GM23338 (cell line): Measurements from ENCODE around the gene TNIP2. TPM values are rescaled to one million over a fixed set of nuclear protein-coding genes. Genes with fewer than 3 reads are reported as not detected.

ENCODE experiments used
- ATAC-seq: fragments of 200-7000 bp; cut with Tn5 transposase; 3 replicates; pipeline ENCODE4 v1.9.1; 2020
- DNase-seq: peaks from one replicate; pipeline ENCODE4 v3.0.0-alpha.2; 2015; ENCODE audit warnings: low spot score
- H2AFZ ChIP-seq: fragments of 200-600 bp; sonication (generic); 2 replicates; pipeline ENCODE4 v1.8.0; 2016; ENCODE audit warnings: antibody characterized with exemption, mild to moderate bottlenecking, moderate library complexity
- H3F3A ChIP-seq: fragments of 200-600 bp; sonication (generic); replicated peaks from 2 replicates; pipeline ENCODE4 v1.8.0; 2017; ENCODE audit warnings: antibody characterized with exemption, mixed run types, low read depth
- H3K27ac ChIP-seq: fragments of 200-600 bp; sonication (generic); 2 replicates; pipeline ENCODE4 v1.6.1; 2016; ENCODE audit warnings: low read depth
- H3K27me3 ChIP-seq: fragments of 200-600 bp; sonication (generic); 2 replicates; pipeline ENCODE4 v1.8.0; 2016; ENCODE audit warnings: mild to moderate bottlenecking, mixed run types, moderate library complexity; ENCODE audit not compliant: insufficient read depth
- H3K36me3 ChIP-seq: fragments of 200-600 bp; sonication (generic); 2 replicates; pipeline ENCODE4 v1.8.0; 2016; ENCODE audit warnings: mild to moderate bottlenecking; ENCODE audit not compliant: insufficient read depth
- H3K4me1 ChIP-seq: fragments of 200-600 bp; sonication (generic); 2 replicates; pipeline ENCODE4 v1.8.0; 2016; ENCODE audit warnings: mild to moderate bottlenecking, moderate library complexity; ENCODE audit not compliant: insufficient read depth
- H3K4me2 ChIP-seq: fragments of 200-600 bp; sonication (generic); 2 replicates; pipeline ENCODE4 v1.7.1; 2017; ENCODE audit warnings: mixed run types
- H3K4me3 ChIP-seq: fragments of 200-600 bp; sonication (generic); 2 replicates; pipeline ENCODE4 v1.6.1; 2016; ENCODE audit warnings: mixed run types
- H3K79me2 ChIP-seq: fragments of 200-600 bp; sonication (generic); replicated peaks from 2 replicates; pipeline ENCODE4 v1.8.0; 2017; ENCODE audit warnings: mild to moderate bottlenecking; ENCODE audit not compliant: insufficient read depth
- H3K9me2 ChIP-seq: fragments of 200-600 bp; sonication (generic); 2 replicates; pipeline ENCODE4 v1.8.0; 2017; ENCODE audit not compliant: insufficient read depth
- H4K20me1 ChIP-seq: fragments of 200-600 bp; sonication (generic); replicated peaks from 2 replicates; pipeline ENCODE4 v1.8.0; 2017; ENCODE audit warnings: mild to moderate bottlenecking; ENCODE audit not compliant: insufficient read depth
- H3K27ac Mint-ChIP-seq: 2 replicates; pipeline ENCODE4 v1.8.0; 2020; ENCODE audit warnings: inconsistent platforms, mild to moderate bottlenecking, moderate library complexity, mixed read lengths
- H3K27me3 Mint-ChIP-seq: 3 replicates; pipeline ENCODE4 v1.8.0; 2022; ENCODE audit warnings: low read depth, mild to moderate bottlenecking, moderate library complexity, mixed read lengths, inconsistent platforms; ENCODE audit not compliant: insufficient read depth, poor library complexity
- H3K36me3 Mint-ChIP-seq: 3 replicates; pipeline ENCODE4 v1.8.0; 2021; ENCODE audit warnings: low read depth, mild to moderate bottlenecking, inconsistent platforms, moderate library complexity, mixed read lengths
- H3K4me1 Mint-ChIP-seq: 3 replicates; pipeline ENCODE4 v1.8.0; 2020; ENCODE audit warnings: mild to moderate bottlenecking, inconsistent platforms, mixed read lengths
- H3K4me3 Mint-ChIP-seq: 3 replicates; pipeline ENCODE4 v1.8.0; 2021; ENCODE audit warnings: moderate library complexity, mild to moderate bottlenecking, inconsistent platforms, mixed read lengths
- H3K9me3 Mint-ChIP-seq: 3 replicates; pipeline ENCODE4 v1.8.0; 2020; ENCODE audit warnings: moderate library complexity, mild to moderate bottlenecking, inconsistent platforms, mixed read lengths
- CREB1 ChIP-seq: fragments of 250-450 bp; sonication (Bioruptor Pico); IDR thresholded peaks from 2 replicates; pipeline ENCODE4 v1.5.0; 2020; ENCODE audit warnings: low read depth, mild to moderate bottlenecking, moderate library complexity
- CTCF ChIP-seq, 2 experiments: fragments of 200-600 bp in 1 of 2; sonication (generic) in 1 of 2; conservative IDR thresholded peaks; 2 replicates each; pipeline versions ENCODE4 v1.5.1 to v1.6.1; 2016 to 2017; ENCODE audit warnings: antibody characterized with exemption in 2 of 2, low read depth in 2 of 2, mild to moderate bottlenecking in 2 of 2, moderate library complexity in 1 of 2
- EZH2 ChIP-seq: fragments of 200-600 bp; sonication (generic); IDR thresholded peaks from one replicate; pipeline ENCODE4 v1.8.0; 2017; ENCODE audit warnings: antibody characterized with exemption, mild to moderate bottlenecking, low read depth; ENCODE audit not compliant: unreplicated experiment
- EZH2phosphoT487 ChIP-seq: fragments of 200-600 bp; sonication (generic); IDR thresholded peaks from one replicate; pipeline ENCODE4 v1.8.1; 2018; ENCODE audit warnings: antibody characterized with exemption; ENCODE audit not compliant: unreplicated experiment
- JUNB ChIP-seq: IDR thresholded peaks from one replicate; pipeline ENCODE4 v1.6.1; 2016; ENCODE audit warnings: antibody characterized with exemption; ENCODE audit not compliant: unreplicated experiment
- NANOG ChIP-seq: IDR thresholded peaks from 2 replicates; pipeline ENCODE4 v1.6.1; 2016; ENCODE audit warnings: antibody characterized with exemption, borderline replicate concordance
- POLR2AphosphoS5 ChIP-seq: IDR thresholded peaks from 2 replicates; pipeline ENCODE4 v1.6.1; 2016; ENCODE audit warnings: antibody characterized with exemption, low read depth
- STAT1 ChIP-seq: IDR thresholded peaks from one replicate; pipeline ENCODE4 v1.6.1; 2016; ENCODE audit warnings: antibody characterized with exemption; ENCODE audit not compliant: unreplicated experiment
- ZNF114 ChIP-seq: fragments of 250-450 bp; sonication (Bioruptor Pico); IDR thresholded peaks from 2 replicates; pipeline ENCODE4 v1.5.0; 2020; ENCODE audit warnings: mild to moderate bottlenecking, moderate library complexity
- ZNF331 ChIP-seq: fragments of 250-450 bp; sonication (Bioruptor Pico); IDR thresholded peaks from 2 replicates; pipeline ENCODE4 v1.5.0; 2020; ENCODE audit warnings: low read depth, mild to moderate bottlenecking, moderate library complexity
- ZNF462 ChIP-seq: fragments of 250-450 bp; sonication (Bioruptor Pico); IDR thresholded peaks from 2 replicates; pipeline ENCODE4 v1.5.0; 2020; ENCODE audit warnings: mild to moderate bottlenecking, moderate library complexity
- polyA plus RNA-seq: library from polyadenylated mRNA; unstranded; fragments of >200 nt; fragmentation: Nextera tagmentation; extraction: Ambion mirVana; gene quantifications from 2 replicates; pipeline ENCODE4 v1.2.1, GENCODE V29; 2016
- total RNA-seq: library from RNA; depleted of rRNA; stranded (reverse); fragments of >200 nt; shearing (Covaris generic); gene quantifications from 2 replicates; pipeline ENCODE4 v1.2.3, GENCODE V29; 2014
- TF ChIP-seq, protein P1 (sequence below): IDR thresholded peaks from one replicate; pipeline ENCODE4 v1.6.1; 2018; ENCODE audit warnings: antibody characterized with exemption; ENCODE audit not compliant: unreplicated experiment
- TF ChIP-seq, protein P2 (sequence below): IDR thresholded peaks from 2 replicates; pipeline ENCODE4 v1.6.1; 2016; ENCODE audit warnings: antibody characterized with exemption

The TNIP2 gene
- total and polyA plus RNA-seq, 2 experiments from 2014 or later, result 34.8 to 61.4 TPM

DNA sequence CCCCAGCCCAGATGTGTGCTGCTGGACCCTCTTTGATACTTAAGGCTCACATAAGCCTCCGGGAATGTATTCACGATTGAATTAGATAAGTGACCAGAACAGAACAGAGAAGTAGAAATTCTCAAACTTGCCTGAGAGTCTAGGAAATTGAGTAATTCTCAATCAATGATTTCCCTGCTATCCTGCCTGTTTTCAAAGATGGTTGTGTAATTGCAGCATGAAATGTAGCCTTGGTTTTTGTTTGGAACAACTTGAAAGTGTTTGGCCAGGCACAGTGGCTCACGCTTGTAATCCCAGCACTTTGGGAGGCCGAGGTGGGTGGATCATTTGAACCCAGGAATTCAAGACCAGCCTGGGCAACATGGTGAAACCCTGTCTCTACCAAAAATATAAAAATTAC, 41.2 kb downstream of the TNIP2 start:
- Mint-ChIP-seq H3K36me3 (peaks cover 38% of the 10 kb centered on the region), H3K27me3 (peaks cover 6% of the 10 kb centered on the region), H3K4me1 (0 out of 3 replicates have a peak, but pooled peaks cover 2% of the 10 kb centered on the region), H3K27ac (no peak overlapping the region), H3K4me3 (no peak overlapping the region), H3K9me3 (no peaks in the 10 kb centered on the region)
- DNase-seq (no peak), ATAC-seq (no peak)
- TF ChIP-seq, protein P1, sequence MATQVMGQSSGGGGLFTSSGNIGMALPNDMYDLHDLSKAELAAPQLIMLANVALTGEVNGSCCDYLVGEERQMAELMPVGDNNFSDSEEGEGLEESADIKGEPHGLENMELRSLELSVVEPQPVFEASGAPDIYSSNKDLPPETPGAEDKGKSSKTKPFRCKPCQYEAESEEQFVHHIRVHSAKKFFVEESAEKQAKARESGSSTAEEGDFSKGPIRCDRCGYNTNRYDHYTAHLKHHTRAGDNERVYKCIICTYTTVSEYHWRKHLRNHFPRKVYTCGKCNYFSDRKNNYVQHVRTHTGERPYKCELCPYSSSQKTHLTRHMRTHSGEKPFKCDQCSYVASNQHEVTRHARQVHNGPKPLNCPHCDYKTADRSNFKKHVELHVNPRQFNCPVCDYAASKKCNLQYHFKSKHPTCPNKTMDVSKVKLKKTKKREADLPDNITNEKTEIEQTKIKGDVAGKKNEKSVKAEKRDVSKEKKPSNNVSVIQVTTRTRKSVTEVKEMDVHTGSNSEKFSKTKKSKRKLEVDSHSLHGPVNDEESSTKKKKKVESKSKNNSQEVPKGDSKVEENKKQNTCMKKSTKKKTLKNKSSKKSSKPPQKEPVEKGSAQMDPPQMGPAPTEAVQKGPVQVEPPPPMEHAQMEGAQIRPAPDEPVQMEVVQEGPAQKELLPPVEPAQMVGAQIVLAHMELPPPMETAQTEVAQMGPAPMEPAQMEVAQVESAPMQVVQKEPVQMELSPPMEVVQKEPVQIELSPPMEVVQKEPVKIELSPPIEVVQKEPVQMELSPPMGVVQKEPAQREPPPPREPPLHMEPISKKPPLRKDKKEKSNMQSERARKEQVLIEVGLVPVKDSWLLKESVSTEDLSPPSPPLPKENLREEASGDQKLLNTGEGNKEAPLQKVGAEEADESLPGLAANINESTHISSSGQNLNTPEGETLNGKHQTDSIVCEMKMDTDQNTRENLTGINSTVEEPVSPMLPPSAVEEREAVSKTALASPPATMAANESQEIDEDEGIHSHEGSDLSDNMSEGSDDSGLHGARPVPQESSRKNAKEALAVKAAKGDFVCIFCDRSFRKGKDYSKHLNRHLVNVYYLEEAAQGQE, result no peak
- TF ChIP-seq, protein P2, sequence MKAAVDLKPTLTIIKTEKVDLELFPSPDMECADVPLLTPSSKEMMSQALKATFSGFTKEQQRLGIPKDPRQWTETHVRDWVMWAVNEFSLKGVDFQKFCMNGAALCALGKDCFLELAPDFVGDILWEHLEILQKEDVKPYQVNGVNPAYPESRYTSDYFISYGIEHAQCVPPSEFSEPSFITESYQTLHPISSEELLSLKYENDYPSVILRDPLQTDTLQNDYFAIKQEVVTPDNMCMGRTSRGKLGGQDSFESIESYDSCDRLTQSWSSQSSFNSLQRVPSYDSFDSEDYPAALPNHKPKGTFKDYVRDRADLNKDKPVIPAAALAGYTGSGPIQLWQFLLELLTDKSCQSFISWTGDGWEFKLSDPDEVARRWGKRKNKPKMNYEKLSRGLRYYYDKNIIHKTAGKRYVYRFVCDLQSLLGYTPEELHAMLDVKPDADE, result no peak
- TF ChIP-seq CTCF (conservative IDR thresholded peaks at IDR 0.05; ENCODE audit: low read depth in 2 of 2) (no peak), STAT1 (no peak), NANOG (no peak), ZNF462 (CRISPR knock-in tag) (no peak), ZNF114 (CRISPR knock-in tag) (no peak), EZH2 (no peak), EZH2phosphoT487 (no peak), CREB1 (CRISPR knock-in tag) (no peak), JUNB (no peak), ZNF331 (CRISPR knock-in tag) (no peak), POLR2AphosphoS5 (no peak)
- Histone ChIP-seq H3K4me3 (no peak overlapping the region), H3K9me2 (no peaks in the 10 kb centered on the region), H4K20me1 (peaks cover 5% of the 10 kb centered on the region; the same call in 1 of the 2 replicates), H3K4me1 (no peaks in the 10 kb centered on the region), H3K4me2 (no peak overlapping the region), H3K79me2 (peaks cover 4% of the 10 kb centered on the region; the same call in 1 of the 2 replicates), H3F3A (0 out of 2 replicates have a peak, but pooled peaks cover 3% of the 10 kb centered on the region), H3K27ac (0 out of 2 replicates have a peak overlapping the region, but pooled peaks have one; percentile 39), H2AFZ (no peak overlapping the region), H3K27me3 (no peaks in the 10 kb centered on the region), H3K36me3 (peaks cover 7% of the 10 kb centered on the region; the same call in 1 of the 2 replicates)
